Esophagus squamous epithelium (tissue), 5 donors: ENCODE results near the gene PPP1R9A. TPM values are rescaled to one million over a fixed set of nuclear protein-coding genes. Genes with fewer than 3 reads are reported as not detected.
"Not testable (repeated sequence)": the region's sequence is repeated elsewhere in the genome, so short reads cannot be mapped to it uniquely, and the experiment has no call there.

Source experiments
- DNase-seq: peaks from one replicate; lab custom pipeline; 2025; lab: John Stamatoyannopoulos, UW
- H3K27ac ChIP-seq, 4 donors: fragments of 200-600 bp; sonication (generic); one replicate each; pipeline ENCODE4 v1.5.1; 2016 to 2019; ENCODE audit warnings: mild to moderate bottlenecking in 1 of 4
- H3K27me3 ChIP-seq, 4 donors: fragments of 200-600 bp; sonication (generic); 1 replicate in 3 of 4; 2 replicates in 1 of 4; pipeline versions ENCODE4 v1.5.1 to v1.6.0; 2017 to 2021; ENCODE audit warnings: antibody characterized with exemption in 1 of 4
- H3K36me3 ChIP-seq, 3 donors: fragments of 200-600 bp; sonication (generic); one replicate each; pipeline ENCODE4 v1.5.1; 2016 to 2019
- H3K4me1 ChIP-seq, 3 donors: fragments of 200-600 bp; sonication (generic); one replicate each; pipeline ENCODE4 v1.5.1; 2017 to 2019
- H3K4me3 ChIP-seq, 4 donors: fragments of 200-600 bp; sonication (generic); 1 replicate in 3 of 4; 2 replicates in 1 of 4; pipeline ENCODE4 v1.5.1; 2016 to 2019; ENCODE audit warnings: mild to moderate bottlenecking in 2 of 4, moderate library complexity in 1 of 4
- H3K9me3 ChIP-seq, 3 donors: fragments of 200-600 bp; sonication (generic); one replicate each; pipeline ENCODE4 v1.5.1; 2016 to 2019
- CTCF ChIP-seq, 6 experiments: fragments of 450-650 bp in 4 of 6; fragments of 200-600 bp in 2 of 6; sonication (generic) in 2 of 6; IDR thresholded peaks; one replicate each; pipeline ENCODE4 v1.5.1; 2016 to 2019; ENCODE audit warnings: antibody characterized with exemption in 6 of 6, mild to moderate bottlenecking in 4 of 6, moderate library complexity in 4 of 6
- POLR2A ChIP-seq, 4 donors: fragments of 450-650 bp; IDR thresholded peaks; one replicate each; pipeline ENCODE4 v1.6.1; 2017; ENCODE audit warnings: antibody characterized with exemption in 4 of 4, mild to moderate bottlenecking in 4 of 4, moderate library complexity in 3 of 4
- WGBS, 2 donors: methylation state at CpG; one replicate each; pipeline ENCODE4 v1.1.5; 2018; 5-methylcytosine and 5-hydroxymethylcytosine counted together
- intact Hi-C: fragments of 100-400 bp; cut with DNase I; formaldehyde crosslinking; loops from one replicate; pipeline ENCODE4 v1.15.0; 2022
- total RNA-seq, 4 donors: library from RNA; depleted of rRNA; stranded (reverse); fragments of >200 nt; gene quantifications; one replicate each; pipeline ENCODE4 v1.1.0, GENCODE V29; 2016
- donor health status: DM: yes; HTN: yes; CAD: no.

Gene PPP1R9A
- total RNA-seq, 4 donors from 2014 or later: 0.04 to 6.3 (median 1.0) TPM

- intact Hi-C loops: no loop called here
- no peak for DNase-seq
- no peak overlapping the region for H3K4me3 ChIP-seq
- no peaks in the 10 kb centered on the region for H3K36me3 ChIP-seq
- no peak overlapping the region for H3K27ac ChIP-seq
- H3K9me3 ChIP-seq: no peaks in the 10 kb centered on the region
- TF ChIP-seq CTCF (IDR thresholded peaks at IDR 0.05): no peak
- no peak for TF ChIP-seq POLR2A (IDR thresholded peaks at IDR 0.05)
- 80 to 96% methylated on average over 1 of the region's 1 CpG for WGBS, 2 donors
- H3K27me3 ChIP-seq: no peaks in the 10 kb centered on the region
- no peaks in the 10 kb centered on the region for H3K4me1 ChIP-seq
These were observed 95.4 kb downstream of the PPP1R9A start for GRCh38 chr7:95002775-95003174.

GRCh38 chr7:95004618-95005247, 97.3 kb downstream of the PPP1R9A start:
- 45 to 49% methylated on average over 6 of the region's 6 CpGs for WGBS, 2 donors
- Histone ChIP-seq H3K27ac (no peak overlapping the region), H3K36me3 (no peaks in the 10 kb centered on the region), H3K27me3 (no peaks in the 10 kb centered on the region), H3K9me3 (no peaks in the 10 kb centered on the region), H3K4me3 (no peak overlapping the region), H3K4me1 (no peaks in the 10 kb centered on the region)
- DNase-seq: no peak
- TF ChIP-seq CTCF (IDR thresholded peaks at IDR 0.05) (no peak), POLR2A (IDR thresholded peaks at IDR 0.05) (no peak)
- intact Hi-C loops: no loop called here

- TF ChIP-seq CTCF (IDR thresholded peaks at IDR 0.05) (no peak), POLR2A (IDR thresholded peaks at IDR 0.05) (no peak)
- Histone ChIP-seq H3K9me3 (no peaks in the 10 kb centered on the region), H3K27me3 (no peaks in the 10 kb centered on the region), H3K4me3 (no peak overlapping the region), H3K4me1 (no peaks in the 10 kb centered on the region), H3K36me3 (no peaks in the 10 kb centered on the region), H3K27ac (no peak overlapping the region)
- 93 to 97% methylated on average over 5 of the region's 5 CpGs for WGBS, 2 donors
- intact Hi-C loops: no loop called here
- DNase-seq: no peak
These were observed 98.6 kb downstream of the PPP1R9A start for GRCh38 chr7:95006010-95006409.

- intact Hi-C loops, H3K4me1 ChIP-seq, H3K4me3 ChIP-seq, H3K27ac ChIP-seq, H3K9me3 ChIP-seq, H3K27me3 ChIP-seq, H3K36me3 ChIP-seq, DNase-seq: not testable (repeated sequence)
- 77 to 85% methylated on average over 6 of the region's 6 CpGs for WGBS, 2 donors
These were observed 101.4 kb downstream of the PPP1R9A start for GRCh38 chr7:95008773-95009172.

GRCh38 chr7:95011146-95011928, 103.9 kb downstream of the PPP1R9A start:
- DNase-seq: no peak
- intact Hi-C loops: no loop called here
- WGBS, 2 donors: 22 to 46% methylated on average over 1 of the region's 1 CpG
- Histone ChIP-seq H3K27me3 (no peaks in the 10 kb centered on the region), H3K4me3 (no peak overlapping the region), H3K9me3 (no peaks in the 10 kb centered on the region), H3K27ac (no peak overlapping the region), H3K4me1 (no peaks in the 10 kb centered on the region), H3K36me3 (no peaks in the 10 kb centered on the region)
- TF ChIP-seq CTCF (IDR thresholded peaks at IDR 0.05) (no peak), POLR2A (IDR thresholded peaks at IDR 0.05) (no peak)
